H1 (cell line): ENCODE measurements around the gene LHPP.

Experiments
- POLR2A ChIP-seq, 2 experiments: IDR thresholded peaks; 1 replicate in 1 of 2; 2 replicates in 1 of 2; pipeline ENCODE4 v1.6.1; 2011; ENCODE audit warnings: low read depth in 2 of 2, low read length in 2 of 2, mild to moderate bottlenecking in 2 of 2; ENCODE audit errors: control extremely low read depth in 1 of 2
- RFX5 ChIP-seq: IDR thresholded peaks from 2 replicates; pipeline ENCODE4 v1.6.1; 2011; ENCODE audit warnings: low read depth, low read length, improper control_type of control experiment, borderline replicate concordance
- RXRA ChIP-seq: IDR thresholded peaks from 2 replicates; pipeline ENCODE4 v1.6.1; 2011; ENCODE audit warnings: low read depth, mild to moderate bottlenecking, low read length, moderate library complexity; ENCODE audit not compliant: insufficient read depth
- SP1 ChIP-seq: IDR thresholded peaks from 2 replicates; pipeline ENCODE4 v1.6.1; 2011; ENCODE audit warnings: low read depth, low read length
- YY1 ChIP-seq: IDR thresholded peaks from 2 replicates; pipeline ENCODE4 v1.6.1; 2011; ENCODE audit warnings: low read depth, mild to moderate bottlenecking, low read length
- TF ChIP-seq, protein P1 (sequence below), 3 experiments: IDR thresholded peaks; 1 replicate in 2 of 3; 2 replicates in 1 of 3; pipeline versions ENCODE4 v1.5.1 to v1.6.1; 2011; ENCODE audit warnings: low read length in 3 of 3, mild to moderate bottlenecking in 3 of 3, inconsistent platforms in 2 of 3, low read depth in 1 of 3, moderate library complexity in 1 of 3; ENCODE audit not compliant: insufficient read depth in 1 of 3; ENCODE audit errors: control extremely low read depth in 1 of 3

DNA sequence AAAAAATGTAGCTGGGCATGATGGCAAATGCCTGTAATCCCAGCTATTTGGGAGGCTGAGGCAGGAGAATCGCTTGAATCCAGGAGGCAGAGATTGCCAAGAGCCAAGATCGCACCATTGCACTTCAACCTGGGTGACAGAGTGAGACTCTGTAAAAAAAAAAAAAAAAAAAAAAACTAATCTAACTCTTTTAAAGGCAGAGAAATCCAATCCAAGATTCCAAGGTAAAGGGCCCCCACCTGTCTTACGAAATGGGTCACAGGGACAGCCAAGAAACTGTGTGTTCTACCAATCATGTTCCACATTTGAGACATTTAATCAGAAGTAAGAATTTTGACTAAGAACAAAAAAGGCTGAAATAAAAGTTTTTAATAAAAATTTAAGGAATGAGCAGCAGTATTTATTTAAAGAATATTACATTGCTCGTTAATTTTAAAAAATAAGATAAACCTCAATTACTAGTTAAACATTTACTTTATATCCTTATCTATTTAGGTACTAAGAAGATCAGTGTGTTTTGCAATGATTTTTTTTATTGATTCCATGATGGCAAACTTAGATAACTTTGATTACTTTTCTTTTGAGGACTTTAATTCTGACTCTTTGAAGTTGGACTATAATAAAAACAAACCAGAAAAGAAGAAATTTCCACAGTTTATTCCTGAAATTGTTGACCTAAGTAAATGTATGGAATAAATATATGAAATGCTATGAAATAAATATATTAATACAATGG is 36.2 kb upstream of the LHPP start:
- TF ChIP-seq SP1: no peak
- TF ChIP-seq, protein P1, sequence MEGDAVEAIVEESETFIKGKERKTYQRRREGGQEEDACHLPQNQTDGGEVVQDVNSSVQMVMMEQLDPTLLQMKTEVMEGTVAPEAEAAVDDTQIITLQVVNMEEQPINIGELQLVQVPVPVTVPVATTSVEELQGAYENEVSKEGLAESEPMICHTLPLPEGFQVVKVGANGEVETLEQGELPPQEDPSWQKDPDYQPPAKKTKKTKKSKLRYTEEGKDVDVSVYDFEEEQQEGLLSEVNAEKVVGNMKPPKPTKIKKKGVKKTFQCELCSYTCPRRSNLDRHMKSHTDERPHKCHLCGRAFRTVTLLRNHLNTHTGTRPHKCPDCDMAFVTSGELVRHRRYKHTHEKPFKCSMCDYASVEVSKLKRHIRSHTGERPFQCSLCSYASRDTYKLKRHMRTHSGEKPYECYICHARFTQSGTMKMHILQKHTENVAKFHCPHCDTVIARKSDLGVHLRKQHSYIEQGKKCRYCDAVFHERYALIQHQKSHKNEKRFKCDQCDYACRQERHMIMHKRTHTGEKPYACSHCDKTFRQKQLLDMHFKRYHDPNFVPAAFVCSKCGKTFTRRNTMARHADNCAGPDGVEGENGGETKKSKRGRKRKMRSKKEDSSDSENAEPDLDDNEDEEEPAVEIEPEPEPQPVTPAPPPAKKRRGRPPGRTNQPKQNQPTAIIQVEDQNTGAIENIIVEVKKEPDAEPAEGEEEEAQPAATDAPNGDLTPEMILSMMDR (IDR thresholded peaks at IDR 0.05; ENCODE audit: control extremely low read depth in 1 of 3, insufficient read depth in 1 of 3, low read depth in 1 of 3, low read length in 3 of 3): no peak
- TF ChIP-seq RXRA: no peak
- no peak for TF ChIP-seq POLR2A (IDR thresholded peaks at IDR 0.05; ENCODE audit: control extremely low read depth in 1 of 2, low read depth in 2 of 2, low read length in 2 of 2)
- no peak for TF ChIP-seq YY1
- no peak for TF ChIP-seq RFX5
